GM21723 (cell line): Measurements from ENCODE around the gene DCDC1.

Experiments
- ATAC-seq: cut with Tn5 transposase; IDR thresholded peaks from one replicate; pipeline ENCODE4 v1.9.1; 2021; ENCODE audit warnings: mild to moderate bottlenecking, moderate library complexity; ENCODE audit not compliant: unreplicated experiment

DCDC1 gene

GRCh38 chr11:30919389-30920152 is 450.0 kb downstream of the DCDC1 start:
- peak; percentile 59 for ATAC-seq

GRCh38 chr11:30917859-30918478 is 451.6 kb downstream of the DCDC1 start:
- ATAC-seq: peak; percentile 69

GRCh38 chr11:30917266-30917665 is 452.3 kb downstream of the DCDC1 start:
- ATAC-seq: no peak

GRCh38 chr11:30916764-30917163 is 452.8 kb downstream of the DCDC1 start:
- ATAC-seq: no peak

- ATAC-seq: peak; percentile 61
Observed at GRCh38 chr11:30914143-30914762, 455.3 kb downstream of the DCDC1 start.

DNA sequence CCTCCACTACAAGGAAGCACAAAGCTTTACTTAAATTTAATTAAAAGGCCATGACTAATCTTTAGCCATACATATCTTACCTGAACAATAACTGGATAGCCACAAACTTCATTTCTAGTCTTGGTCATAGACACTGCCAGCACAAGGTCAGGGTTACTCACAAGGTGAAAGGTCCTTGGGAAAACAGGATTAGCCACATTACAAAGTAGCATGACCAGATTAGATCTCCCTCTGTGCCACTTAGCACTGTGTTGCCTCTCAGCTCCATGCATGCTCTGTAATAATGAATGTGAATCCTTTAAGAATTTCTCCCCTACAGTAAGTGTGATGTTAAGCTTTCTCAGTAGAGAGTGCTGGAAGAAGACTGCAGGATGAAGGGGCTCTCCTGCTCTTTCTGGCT is 458.3 kb downstream of the DCDC1 start:
- ATAC-seq: no peak

DNA sequence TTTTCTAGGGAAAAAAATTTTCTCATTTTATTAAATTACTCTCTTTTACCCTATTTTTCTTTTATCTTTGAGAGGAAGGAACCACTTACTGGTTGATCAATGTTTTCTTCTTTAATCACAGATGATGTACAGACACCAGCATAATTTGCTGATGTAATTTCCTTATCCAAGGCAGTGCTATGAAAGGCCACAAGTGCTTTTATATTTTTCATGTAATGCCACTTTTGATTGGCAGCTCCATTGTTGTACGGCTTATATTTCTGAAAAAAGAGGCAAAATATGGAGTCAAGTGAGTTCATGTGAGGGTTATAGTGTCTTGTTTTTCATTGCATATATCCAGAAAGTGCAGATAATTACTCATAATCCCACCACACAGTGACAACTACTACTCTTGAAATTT is 460.7 kb downstream of the DCDC1 start:
- ATAC-seq: no peak

GRCh38 chr11:30908272-30908671 is 461.3 kb downstream of the DCDC1 start:
- ATAC-seq: no peak

DNA sequence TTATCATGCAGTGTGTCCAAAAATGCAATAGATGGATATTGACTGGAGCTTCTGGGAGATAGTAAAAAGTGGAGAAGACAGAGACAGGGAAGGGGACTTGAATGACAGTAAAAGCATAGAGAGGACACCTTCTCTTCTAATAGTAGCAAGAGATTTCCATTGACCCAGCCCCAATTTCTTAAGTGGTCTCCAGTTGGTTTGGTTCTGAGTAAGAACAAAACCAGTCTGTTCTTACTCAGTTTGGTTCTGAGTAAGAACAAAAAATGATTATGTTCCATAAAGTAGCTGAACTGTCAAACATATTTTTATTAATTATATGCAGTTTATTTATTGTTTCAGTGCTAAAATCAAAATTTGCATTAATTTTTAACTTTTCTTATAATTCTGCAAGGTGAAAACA is 466.6 kb downstream of the DCDC1 start:
- no peak for ATAC-seq

DNA sequence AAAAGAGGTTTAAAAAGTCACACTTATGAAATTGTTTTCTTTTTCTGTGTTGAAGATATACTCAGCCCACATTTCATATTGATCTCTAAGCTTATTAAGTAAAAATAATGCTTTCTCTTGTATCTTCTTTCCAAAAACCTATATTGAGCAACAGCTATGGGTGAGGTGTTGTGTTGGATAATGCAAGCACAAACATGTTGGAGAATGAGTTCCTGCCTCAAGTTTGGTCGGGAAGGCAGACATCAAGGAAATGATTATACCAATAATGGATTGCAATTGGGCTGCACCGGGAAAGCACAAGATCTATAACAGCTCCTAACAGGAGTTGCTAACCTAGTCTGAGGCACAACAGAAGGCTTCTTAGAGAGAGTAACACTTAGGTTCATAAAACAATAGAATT is 474.5 kb downstream of the DCDC1 start:
- no peak for ATAC-seq

DNA sequence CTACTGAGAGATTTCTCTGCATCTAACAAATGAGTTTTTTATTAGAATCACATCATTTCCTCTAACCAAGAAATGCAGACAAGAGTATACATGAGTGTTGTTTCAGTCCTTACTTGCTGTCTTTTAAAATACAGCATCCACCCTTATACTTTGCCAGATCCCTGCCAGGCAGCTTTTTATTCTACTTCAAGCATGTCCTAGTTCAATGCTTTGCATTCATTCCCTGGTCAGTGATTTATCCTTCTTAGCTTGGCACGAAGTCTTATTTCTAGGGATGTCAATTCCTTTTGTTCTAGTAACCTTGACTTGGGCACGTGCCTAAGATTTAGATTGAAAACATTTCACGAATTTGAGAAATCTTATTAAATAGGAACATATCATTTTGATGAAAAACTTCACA is 476.2 kb downstream of the DCDC1 start:
- no peak for ATAC-seq

DNA sequence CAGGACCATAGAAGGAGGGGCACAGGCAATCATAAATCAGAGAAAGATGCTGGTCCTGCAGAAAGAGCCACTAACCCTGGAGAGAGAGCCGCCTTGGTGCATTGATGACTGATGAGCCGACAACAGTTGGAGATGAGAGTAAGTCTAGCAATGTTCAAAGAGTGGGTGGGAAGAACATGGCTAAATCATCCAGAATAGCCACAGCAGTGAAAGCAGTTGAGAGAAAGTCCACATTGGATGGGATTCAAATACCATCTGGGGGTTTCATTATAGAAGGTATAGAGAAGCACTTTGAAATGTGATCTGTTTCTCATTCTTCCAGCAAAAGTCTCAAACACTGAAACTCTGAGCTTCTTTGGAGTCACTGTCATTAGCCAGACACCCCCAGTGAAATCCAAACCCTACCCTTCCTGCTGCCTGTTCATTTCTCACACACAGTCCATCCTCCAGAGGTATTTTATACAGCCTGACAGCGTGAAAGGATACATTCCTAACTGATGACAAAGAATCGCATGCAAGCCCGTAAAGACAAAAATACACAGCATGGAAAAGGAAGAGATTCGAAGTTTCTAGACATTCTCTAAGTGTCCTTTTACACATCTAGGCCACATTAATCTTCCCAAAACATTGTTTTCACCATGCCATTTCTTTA is 480.3 kb downstream of the DCDC1 start:
- no peak for ATAC-seq

DNA sequence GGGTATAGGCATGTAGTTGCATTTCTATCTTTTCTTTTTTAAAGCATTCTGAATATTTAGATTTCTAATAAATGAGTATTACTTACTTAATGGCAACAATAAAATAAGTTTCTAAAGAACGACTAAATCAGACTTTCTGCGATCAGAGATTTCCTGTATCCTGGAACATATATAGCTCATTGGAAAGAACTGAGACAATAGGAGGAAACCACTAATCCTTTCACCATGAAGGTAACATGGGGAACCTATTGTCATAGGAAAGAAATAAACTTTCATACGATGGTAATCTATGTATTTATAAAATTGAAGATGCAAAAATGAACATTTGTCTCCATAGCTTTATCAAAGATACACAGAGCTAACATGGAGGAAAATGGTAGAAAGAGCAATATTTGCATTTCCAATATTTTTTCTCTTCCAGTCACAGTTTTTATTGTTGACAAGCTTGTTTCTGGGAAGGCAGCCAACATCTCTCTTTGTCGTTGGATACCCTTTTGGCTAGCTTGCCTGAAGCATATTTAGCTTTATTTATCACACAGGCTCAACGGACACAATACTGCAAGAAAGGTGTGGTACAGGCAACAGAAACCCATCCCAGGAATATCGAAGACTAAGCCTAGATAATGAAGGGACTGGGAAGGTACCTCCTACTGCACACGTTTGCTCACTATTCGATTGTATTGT is 490.1 kb downstream of the DCDC1 start:
- no peak for ATAC-seq

- ATAC-seq: no peak
Observed at GRCh38 chr11:30878400-30878799, 491.1 kb downstream of the DCDC1 start.

GRCh38 chr11:30876663-30877396 is 492.7 kb downstream of the DCDC1 start:
- no peak for ATAC-seq

GRCh38 chr11:30876228-30876627 is 493.3 kb downstream of the DCDC1 start:
- ATAC-seq: no peak

GRCh38 chr11:30875806-30876205 is 493.7 kb downstream of the DCDC1 start:
- no peak for ATAC-seq

DNA sequence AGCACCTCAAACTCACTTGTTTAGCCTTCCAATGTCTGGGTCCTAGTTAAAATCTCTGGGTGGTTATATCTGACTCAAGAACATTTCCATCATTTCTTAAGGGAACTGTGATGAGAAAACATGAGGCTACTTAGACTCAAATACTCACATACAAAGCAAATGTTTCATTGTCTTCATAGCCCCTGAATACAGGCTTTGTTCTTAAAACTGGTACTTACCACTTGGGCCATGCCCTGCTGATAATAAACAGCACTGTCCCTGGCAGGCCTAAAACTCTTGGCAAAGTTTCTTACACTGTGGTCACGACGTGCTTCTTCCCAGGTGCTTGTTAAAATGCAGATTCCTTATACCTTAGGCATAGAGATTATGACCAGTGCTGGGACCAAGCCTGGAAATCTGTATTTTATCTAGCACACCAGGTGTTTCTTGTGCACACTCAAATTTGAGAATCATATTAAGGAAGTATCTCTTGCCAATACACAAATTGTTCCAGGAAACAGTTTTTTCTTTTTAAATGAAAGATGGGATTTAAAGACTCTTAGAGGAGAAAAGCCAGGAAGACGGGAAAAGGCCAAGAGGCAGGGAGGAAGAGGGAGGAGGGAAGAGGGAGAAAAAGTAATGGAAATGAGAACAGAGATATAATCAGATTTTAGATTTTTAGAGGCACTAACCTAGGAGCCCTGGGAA is 495.5 kb downstream of the DCDC1 start:
- ATAC-seq: no peak

- ATAC-seq: no peak
Observed at GRCh38 chr11:30868626-30869081, 500.9 kb downstream of the DCDC1 start.

GRCh38 chr11:30863209-30863608 is 506.3 kb downstream of the DCDC1 start:
- no peak for ATAC-seq
